GM15510 (cell line): ENCODE measurements around the gene DSCAML1.
A peak's percentile ranks its signal among the peaks of the same experiment; 100 is the strongest.

Source experiments
- POLR2A ChIP-seq: IDR thresholded peaks from 3 replicates; pipeline ENCODE4 v1.6.1; 2011; ENCODE audit warnings: borderline replicate concordance; ENCODE audit not compliant: insufficient read length; ENCODE audit errors: extremely low read depth

Gene DSCAML1

GRCh38 chr11:117825538-117826189 lies 28.6 kb upstream of the DSCAML1 start:
- no peak for TF ChIP-seq POLR2A

DNA sequence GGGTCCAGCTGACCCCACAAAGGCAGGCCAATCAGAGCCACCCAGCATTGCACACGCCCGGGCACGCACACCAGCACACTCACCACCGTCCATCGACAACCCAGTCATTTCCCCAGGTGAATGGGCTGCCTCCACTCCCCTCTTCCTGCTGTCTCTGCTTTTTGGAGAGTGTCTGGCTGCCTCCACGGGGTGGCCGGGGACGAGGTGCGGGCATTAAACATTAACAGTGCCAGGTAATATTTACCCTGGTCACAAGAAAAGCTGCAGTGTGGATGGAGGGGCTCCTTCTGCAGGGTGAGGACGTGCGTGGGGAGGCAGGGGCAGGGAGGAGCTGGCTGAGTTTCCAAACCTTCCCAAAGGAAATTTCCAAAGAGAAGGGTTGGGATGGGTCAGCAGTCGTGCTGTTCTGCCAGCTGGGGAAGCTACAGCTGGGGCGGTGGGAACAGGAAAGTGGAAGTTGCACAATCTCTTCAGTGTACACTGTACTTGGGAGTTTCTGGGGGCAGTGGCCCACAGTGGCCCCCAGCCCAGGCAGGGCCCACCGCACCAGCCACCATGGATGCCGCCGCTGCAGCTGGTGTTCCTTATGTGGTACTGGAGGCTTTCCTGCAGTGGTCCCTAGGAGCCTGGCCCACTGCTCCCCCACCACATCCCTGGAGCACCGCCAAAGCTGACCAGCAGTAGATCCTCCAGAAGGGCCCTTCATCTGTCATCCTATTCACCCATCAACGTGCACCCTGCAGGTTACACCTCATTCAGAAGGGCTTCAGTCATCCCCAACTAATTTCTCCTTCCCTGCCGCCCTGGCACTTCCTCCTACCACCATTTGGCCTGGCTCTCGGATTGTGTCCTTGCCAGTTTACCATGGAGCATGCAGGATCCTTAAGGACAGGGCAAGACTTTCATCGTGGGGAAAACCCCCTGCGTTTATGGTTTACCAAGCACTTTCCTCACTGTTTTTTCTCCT lies 27.8 kb upstream of the DSCAML1 start, which contains the start of gene FXYD2:
Gene FXYD2 (minus strand): TSS at position 174 of the 967 bp plus-strand sequence. CDS start 66 bp downstream, at position 108.
- TF ChIP-seq POLR2A: no peak

- no peak for TF ChIP-seq POLR2A
Observed at GRCh38 chr11:117823946-117824420, 27.0 kb upstream of the DSCAML1 start.

GRCh38 chr11:117823294-117823945 lies 26.4 kb upstream of the DSCAML1 start:
- TF ChIP-seq POLR2A: no peak

DNA sequence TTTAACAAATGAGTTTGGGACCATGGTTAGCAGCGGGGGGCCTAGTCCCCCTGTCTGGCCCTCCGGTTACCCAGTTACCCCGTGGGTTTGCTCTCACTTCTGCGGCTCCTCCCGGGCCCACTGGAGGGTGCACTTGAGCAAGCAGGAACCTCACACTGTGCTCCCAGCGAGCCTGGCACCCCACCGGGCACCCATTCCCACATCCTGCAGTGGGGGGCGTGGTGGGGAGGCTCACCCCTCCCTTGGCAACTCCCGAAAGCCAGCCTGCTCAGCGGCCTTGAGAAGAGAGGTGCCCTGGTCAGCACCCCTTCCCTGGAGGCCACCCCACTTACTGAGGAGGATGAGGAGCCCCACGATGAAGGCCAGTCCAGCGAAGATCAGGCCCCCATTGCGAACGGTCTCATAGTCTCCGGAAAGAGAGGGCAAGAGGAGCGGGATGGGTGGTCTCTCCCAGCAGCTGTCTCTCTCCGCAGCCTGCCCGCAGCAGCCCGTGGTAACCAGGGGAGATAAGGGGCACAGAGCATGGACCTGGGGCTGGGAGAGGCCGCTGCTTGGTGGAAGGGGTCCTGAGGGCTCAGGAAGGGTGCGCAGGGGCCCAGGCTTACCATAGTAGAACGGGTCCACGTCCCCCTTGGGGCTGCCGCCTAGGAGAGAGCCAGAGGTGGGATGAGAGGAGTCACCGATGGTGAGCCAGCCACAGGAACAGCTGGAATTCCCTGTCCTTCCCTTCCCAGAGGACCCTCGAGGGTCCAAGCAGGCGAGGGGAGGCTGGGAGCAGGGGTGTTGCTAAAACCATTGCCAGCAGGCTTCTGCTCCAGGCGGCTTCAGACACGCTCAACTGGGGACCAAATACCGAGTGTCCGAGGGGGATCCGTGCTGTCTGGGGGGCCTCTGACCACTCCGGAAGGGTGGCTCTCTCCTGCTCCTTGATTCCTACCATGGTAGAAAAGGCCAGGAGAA lies 25.3 kb upstream of the DSCAML1 start:
- TF ChIP-seq POLR2A: no peak

GRCh38 chr11:117821431-117821830 lies 24.4 kb upstream of the DSCAML1 start:
- no peak for TF ChIP-seq POLR2A

GRCh38 chr11:117820516-117820915 lies 23.5 kb upstream of the DSCAML1 start:
- TF ChIP-seq POLR2A: no peak

- TF ChIP-seq POLR2A: no peak
Observed at GRCh38 chr11:117820071-117820470, 23.1 kb upstream of the DSCAML1 start.

DNA sequence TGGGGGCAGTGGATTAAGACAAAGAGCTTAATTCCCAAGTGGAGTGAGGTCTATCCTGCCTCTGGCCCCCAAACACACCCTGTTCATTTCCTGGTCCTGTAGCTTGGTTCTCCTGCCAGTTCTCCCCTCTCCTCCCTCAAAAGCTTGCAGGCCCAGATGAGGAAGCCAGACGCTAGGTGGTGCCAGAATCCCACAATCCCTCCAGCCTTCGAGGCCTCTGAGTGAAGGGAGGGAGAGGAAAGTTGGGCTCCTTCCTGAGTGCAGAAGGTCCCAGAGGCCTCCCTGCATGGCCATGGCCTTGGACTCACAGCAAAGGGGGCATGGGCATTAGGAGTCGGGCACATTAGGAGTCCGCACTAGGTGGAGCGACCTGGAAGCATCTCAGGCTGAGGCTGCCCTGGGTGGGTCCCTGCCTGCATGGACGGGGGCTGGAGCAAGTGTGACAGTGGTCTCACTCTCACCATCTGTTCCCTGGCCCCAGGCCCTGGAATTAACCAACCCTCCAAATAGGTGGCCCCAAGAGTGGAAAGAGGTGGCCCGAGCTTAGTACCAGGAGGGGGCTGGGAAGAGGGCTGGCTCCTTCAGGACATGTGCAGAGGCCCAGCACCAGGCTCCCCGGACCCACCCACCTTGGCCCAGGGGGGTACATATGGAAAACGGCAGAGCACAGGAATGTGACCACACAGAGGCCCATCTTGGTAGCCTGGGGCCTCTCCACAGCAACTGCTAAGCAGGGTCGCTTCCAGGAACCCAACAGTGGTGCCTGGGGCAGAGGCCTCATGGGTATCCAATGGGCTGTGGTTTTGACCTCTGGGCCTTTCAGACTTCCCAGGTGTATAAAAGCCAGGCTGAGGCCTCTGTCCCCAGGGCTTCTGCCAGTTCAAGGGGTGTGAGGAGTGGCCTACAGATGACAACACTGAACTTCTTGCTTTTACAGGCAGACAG lies 22.4 kb upstream of the DSCAML1 start:
- no peak for TF ChIP-seq POLR2A

DNA sequence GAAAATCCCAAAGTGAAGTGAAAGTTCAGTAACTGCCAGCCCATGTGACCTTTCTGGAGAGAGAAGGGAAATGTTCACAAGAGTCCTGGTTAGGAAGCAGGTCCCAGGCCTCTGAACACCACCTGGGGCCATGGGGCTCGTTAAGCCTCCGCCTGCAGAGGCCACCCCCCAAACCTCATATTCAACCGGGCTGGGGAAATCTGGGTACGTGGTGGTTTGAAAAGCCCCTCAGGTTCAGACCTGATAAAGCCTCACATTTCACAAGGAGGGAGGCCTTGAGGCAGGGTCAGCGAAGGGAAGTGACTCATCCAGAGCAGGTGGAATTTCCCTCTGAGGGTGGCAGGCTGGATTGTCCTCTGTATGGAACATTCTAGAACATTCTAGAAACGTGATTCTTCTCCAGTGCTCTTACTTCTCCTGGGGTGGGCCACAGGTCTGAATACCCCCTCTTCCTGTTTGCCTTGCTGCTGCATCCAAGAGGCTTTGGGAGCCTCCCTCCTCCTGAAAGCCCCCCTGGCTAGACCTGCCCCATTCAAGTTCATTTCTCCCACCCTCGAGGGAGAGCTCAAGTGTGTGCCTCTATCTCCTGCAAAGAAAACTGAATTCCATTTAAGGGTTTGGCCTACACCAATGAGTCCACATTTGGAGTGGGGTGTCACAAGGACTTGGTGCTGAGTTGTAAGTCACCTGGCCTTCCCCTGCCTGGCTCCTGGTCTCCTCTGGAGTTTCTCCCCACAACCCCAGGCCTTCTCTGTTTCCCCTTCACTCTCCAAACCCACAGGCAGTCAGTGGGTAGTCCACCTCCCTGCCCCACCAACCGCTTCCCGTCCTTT lies 21.2 kb upstream of the DSCAML1 start:
- TF ChIP-seq POLR2A: no peak

- peak; percentile 14 for TF ChIP-seq POLR2A
Observed at GRCh38 chr11:117817368-117818040, 20.5 kb upstream of the DSCAML1 start.
